Activated naive CD8-positive, alpha-beta T cell (primary cell): ENCODE measurements around the gene CALM1.
"Not testable (repeated sequence)": the region's sequence is repeated elsewhere in the genome, so short reads cannot be mapped to it uniquely, and the experiment has no call there.

ENCODE experiments used
- H3K27ac Mint-ChIP-seq: one replicate; pipeline ENCODE4 v1.8.0; 2021; ENCODE audit warnings: mixed read lengths
- H3K27me3 Mint-ChIP-seq: one replicate; pipeline ENCODE4 v1.8.0; 2021; ENCODE audit warnings: mixed read lengths
- H3K36me3 Mint-ChIP-seq: one replicate; pipeline ENCODE4 v1.8.0; 2021; ENCODE audit warnings: mixed read lengths
- H3K4me1 Mint-ChIP-seq: one replicate; pipeline ENCODE4 v1.8.0; 2021; ENCODE audit warnings: low read depth, mixed read lengths
- H3K4me3 Mint-ChIP-seq: one replicate; pipeline ENCODE4 v1.8.0; 2021; ENCODE audit warnings: mild to moderate bottlenecking, mixed read lengths
- H3K9me3 Mint-ChIP-seq: one replicate; pipeline ENCODE4 v1.8.0; 2021; ENCODE audit warnings: low read depth, mixed read lengths

The CALM1 gene

GRCh38 chr14:90378249-90378648, 18.6 kb upstream of the CALM1 start:
- Mint-ChIP-seq H3K27ac (no peak overlapping the region), H3K4me3 (no peak overlapping the region), H3K27me3 (no peaks in the 10 kb centered on the region), H3K4me1 (peaks cover 7% of the 10 kb centered on the region), H3K9me3 (no peaks in the 10 kb centered on the region), H3K36me3 (no peaks in the 10 kb centered on the region)

GRCh38 chr14:90379106-90379505, 17.7 kb upstream of the CALM1 start:
- peak overlapping the region; percentile 46 for H3K27ac Mint-ChIP-seq

GRCh38 chr14:90381011-90381786, 15.6 kb upstream of the CALM1 start:
- Mint-ChIP-seq H3K27me3 (no peaks in the 10 kb centered on the region), H3K4me1 (peaks cover 27% of the 10 kb centered on the region), H3K4me3 (no peak overlapping the region), H3K9me3 (no peaks in the 10 kb centered on the region), H3K36me3 (no peaks in the 10 kb centered on the region), H3K27ac (no peak overlapping the region)

More at GRCh38 chr14:90379106-90379505, 17.7 kb upstream of the CALM1 start:
- no peak overlapping the region for H3K4me3 Mint-ChIP-seq
- H3K27me3 Mint-ChIP-seq: no peaks in the 10 kb centered on the region
- H3K36me3 Mint-ChIP-seq: no peaks in the 10 kb centered on the region
- peaks cover 11% of the 10 kb centered on the region for H3K4me1 Mint-ChIP-seq
- no peaks in the 10 kb centered on the region for H3K9me3 Mint-ChIP-seq

DNA sequence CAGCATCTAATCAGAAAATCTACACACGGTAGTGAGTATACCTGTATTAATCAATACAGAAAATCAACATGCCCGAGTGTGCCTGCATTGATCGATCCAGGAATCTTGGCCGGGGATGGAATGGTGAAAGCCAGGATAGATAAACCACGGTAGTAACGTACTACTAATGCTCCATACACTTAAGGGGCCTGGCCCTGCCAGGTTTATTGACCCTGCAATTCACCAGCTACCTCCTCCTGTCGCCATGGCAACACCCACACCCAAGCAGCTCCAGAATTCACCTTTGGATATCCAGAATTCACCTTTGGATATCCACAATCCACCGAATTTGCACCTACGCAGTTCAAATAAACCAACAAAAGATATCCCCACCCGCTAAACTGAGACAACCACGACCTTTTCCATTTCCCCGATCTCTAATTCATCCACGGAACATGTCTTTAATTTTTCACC, 14.8 kb upstream of the CALM1 start:
- H3K4me1 Mint-ChIP-seq: peaks cover 31% of the 10 kb centered on the region
- H3K9me3 Mint-ChIP-seq: no peaks in the 10 kb centered on the region
- H3K36me3 Mint-ChIP-seq: no peaks in the 10 kb centered on the region
- H3K27me3 Mint-ChIP-seq: no peaks in the 10 kb centered on the region
- H3K4me3 Mint-ChIP-seq: no peak overlapping the region
- no peak overlapping the region for H3K27ac Mint-ChIP-seq

DNA sequence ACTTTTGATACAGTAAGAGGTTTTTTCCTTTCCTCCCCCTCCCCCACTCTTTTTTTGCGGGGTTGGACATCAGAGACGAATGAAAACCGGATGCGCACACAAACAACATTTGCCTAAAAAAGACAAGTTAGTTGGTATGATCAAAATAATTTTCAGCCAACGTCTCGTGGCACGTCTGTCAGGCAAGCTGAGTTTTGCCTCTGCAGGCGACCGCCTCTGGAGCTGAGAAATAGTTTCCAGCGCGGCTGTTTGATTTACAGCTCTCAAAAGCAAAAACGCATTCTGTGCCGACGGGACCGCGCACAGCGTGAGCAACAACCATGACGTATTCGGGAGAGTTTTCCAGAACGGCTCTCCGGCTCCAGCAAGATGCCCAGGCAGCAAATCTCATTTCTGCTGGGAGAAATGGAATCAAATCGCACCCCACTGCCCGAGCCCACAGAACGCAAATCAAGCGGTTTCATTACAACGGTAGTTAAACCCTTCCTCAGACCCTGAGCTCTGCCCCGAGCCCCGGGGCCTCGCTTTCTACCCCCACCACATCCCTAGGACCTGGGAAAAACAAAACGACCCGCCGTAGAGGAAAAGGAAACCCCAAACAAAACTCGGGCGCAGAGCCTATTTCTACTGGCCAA, 14.2 kb upstream of the CALM1 start:
- Mint-ChIP-seq H3K4me3 (no peak overlapping the region), H3K27me3 (no peaks in the 10 kb centered on the region), H3K4me1 (peaks cover 31% of the 10 kb centered on the region), H3K36me3 (no peaks in the 10 kb centered on the region), H3K9me3 (no peaks in the 10 kb centered on the region), H3K27ac (no peak overlapping the region)

DNA sequence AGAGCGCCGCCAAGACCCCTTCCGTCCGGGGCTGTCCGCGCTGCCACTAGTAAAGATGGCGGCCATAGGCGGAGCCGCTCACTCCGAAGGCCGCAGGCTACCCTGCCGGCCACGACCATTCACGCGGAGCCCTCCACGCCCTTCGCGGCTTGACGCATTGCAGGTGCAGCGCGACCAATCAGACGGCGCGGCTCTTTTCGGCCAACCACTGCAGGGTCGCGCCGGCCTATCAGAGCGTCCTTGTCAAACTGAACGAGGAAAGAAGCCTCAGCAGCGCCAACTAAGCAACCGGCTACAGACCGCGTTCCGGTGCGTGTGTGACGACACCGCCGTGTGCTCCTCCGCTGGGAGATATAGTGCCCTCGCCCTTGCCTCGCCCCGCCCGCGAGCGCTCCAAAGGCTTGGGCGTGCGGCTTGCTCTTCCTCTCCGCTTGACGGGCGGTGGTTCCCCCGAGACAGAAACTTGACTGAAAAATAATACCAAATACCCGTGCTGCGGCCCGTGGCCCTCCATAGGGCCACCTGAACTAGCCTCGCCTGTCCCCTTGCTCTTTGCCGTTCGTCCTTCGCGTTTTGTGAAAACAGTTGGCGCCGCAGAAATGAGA, 13.6 kb upstream of the CALM1 start:
- Mint-ChIP-seq H3K4me3 (no peak overlapping the region), H3K4me1 (peaks cover 31% of the 10 kb centered on the region), H3K36me3 (no peaks in the 10 kb centered on the region), H3K27ac (no peak overlapping the region), H3K27me3 (no peaks in the 10 kb centered on the region), H3K9me3 (no peaks in the 10 kb centered on the region)

DNA sequence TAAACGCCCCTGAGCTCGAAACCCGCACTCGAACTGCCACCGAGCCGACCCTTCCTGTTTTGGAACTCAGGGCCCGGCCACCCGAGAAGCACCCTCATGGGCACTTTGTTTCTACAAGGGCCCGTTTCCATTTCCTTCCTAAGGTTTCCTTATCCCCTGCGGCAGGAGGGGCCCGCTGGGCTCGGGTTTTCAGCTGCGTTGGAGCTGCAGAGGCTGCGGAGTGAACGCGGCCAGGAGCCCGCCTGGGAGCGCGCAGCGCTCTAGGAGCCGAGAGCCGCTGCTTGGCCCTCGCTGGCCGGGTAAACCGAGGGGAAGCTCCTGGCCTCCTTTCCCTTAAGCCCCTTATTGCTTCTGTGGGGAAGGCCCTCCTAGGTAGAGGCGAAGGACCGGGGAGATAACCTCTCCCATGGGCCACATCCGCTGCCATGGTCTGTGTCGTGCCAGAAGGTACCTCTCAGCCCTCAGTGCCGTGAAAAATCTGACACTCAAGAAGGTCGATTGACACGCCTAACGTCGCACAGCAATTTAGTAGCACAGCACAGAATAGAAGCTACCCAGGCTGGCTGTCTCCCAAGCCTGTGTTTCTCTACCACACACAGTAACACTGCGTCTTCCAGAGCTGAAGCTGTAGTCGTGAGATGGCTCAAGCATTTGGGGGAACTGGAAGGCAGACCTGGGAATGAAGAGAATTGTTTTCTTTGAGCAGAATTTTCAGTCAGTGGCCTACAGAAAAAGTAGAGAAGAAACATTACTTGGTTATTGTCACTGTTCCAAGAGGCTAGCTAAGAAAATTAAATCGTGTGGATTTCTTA, 12.9 kb upstream of the CALM1 start:
- Mint-ChIP-seq H3K36me3 (no peaks in the 10 kb centered on the region), H3K4me1 (peaks cover 38% of the 10 kb centered on the region), H3K27me3 (no peaks in the 10 kb centered on the region), H3K4me3 (no peak overlapping the region), H3K27ac (no peak overlapping the region), H3K9me3 (no peaks in the 10 kb centered on the region)

GRCh38 chr14:90384543-90384911, 12.3 kb upstream of the CALM1 start:
- Mint-ChIP-seq H3K27me3 (no peaks in the 10 kb centered on the region), H3K4me1 (peaks cover 41% of the 10 kb centered on the region), H3K4me3 (no peak overlapping the region), H3K36me3 (no peaks in the 10 kb centered on the region), H3K27ac (no peak overlapping the region), H3K9me3 (no peaks in the 10 kb centered on the region)

- H3K9me3 Mint-ChIP-seq: no peaks in the 10 kb centered on the region
- peaks cover 39% of the 10 kb centered on the region for H3K4me1 Mint-ChIP-seq
- H3K27ac Mint-ChIP-seq: peak overlapping the region; percentile 82
- no peaks in the 10 kb centered on the region for H3K36me3 Mint-ChIP-seq
- H3K4me3 Mint-ChIP-seq: no peak overlapping the region
- H3K27me3 Mint-ChIP-seq: no peaks in the 10 kb centered on the region
Measured at GRCh38 chr14:90386321-90386720, 10.5 kb upstream of the CALM1 start.

GRCh38 chr14:90387206-90387760, 9.5 kb upstream of the CALM1 start:
- no peak overlapping the region for H3K4me3 Mint-ChIP-seq
- H3K27me3 Mint-ChIP-seq: no peaks in the 10 kb centered on the region
- no peaks in the 10 kb centered on the region for H3K36me3 Mint-ChIP-seq
- H3K27ac Mint-ChIP-seq: no peak overlapping the region
- peaks cover 39% of the 10 kb centered on the region for H3K4me1 Mint-ChIP-seq
- no peaks in the 10 kb centered on the region for H3K9me3 Mint-ChIP-seq

- Mint-ChIP-seq H3K4me3 (no peak overlapping the region), H3K4me1 (peaks cover 39% of the 10 kb centered on the region), H3K27ac (peak overlapping the region; percentile 75), H3K27me3 (no peaks in the 10 kb centered on the region), H3K9me3 (no peaks in the 10 kb centered on the region), H3K36me3 (no peaks in the 10 kb centered on the region)
Measured at GRCh38 chr14:90388437-90388836, 8.4 kb upstream of the CALM1 start.

DNA sequence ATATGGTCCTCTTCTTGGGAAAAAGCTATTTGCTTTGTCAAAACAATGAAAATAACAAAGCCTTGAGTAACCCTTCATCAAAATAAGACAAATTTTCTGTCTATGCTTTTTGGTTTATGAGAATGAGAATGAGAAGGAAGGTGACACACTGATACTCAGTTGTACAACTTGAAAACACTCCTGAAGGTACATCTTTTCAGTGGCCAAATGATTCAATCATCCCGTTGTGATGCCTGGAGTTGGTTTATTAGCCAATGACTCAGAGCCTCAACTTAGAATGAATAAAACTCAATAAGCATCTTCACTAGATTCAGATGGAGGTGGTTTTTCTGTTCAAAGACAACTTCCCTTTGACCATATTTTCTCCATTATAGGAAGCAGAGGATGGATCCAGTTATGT, 7.8 kb upstream of the CALM1 start:
- no peak overlapping the region for H3K4me3 Mint-ChIP-seq
- peak overlapping the region; percentile 75 for H3K27ac Mint-ChIP-seq
- no peaks in the 10 kb centered on the region for H3K9me3 Mint-ChIP-seq
- H3K36me3 Mint-ChIP-seq: no peaks in the 10 kb centered on the region
- no peaks in the 10 kb centered on the region for H3K27me3 Mint-ChIP-seq
- H3K4me1 Mint-ChIP-seq: peaks cover 37% of the 10 kb centered on the region

DNA sequence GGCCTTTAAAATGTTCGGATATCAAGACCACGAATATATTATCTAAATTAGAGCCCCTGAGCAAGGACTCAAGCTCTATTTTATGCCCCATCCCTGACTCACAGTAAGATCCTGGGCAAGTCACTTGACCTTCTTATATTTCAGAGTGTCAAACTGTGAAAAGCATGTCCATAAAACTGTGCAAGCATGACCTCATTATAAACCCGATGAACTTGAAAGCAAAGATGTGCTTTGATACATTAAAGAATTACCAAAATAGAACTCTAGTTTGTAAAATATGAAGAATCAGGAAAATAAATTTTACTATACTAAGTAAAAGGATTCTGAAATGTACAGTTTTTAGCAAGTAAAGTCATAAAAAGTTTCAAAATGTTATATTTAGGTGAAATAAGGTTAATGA, 2.9 kb upstream of the CALM1 start:
- Mint-ChIP-seq H3K27me3 (no peaks in the 10 kb centered on the region), H3K36me3 (no peaks in the 10 kb centered on the region), H3K27ac (no peak overlapping the region), H3K4me3 (no peak overlapping the region), H3K4me1 (peaks cover 16% of the 10 kb centered on the region), H3K9me3 (no peaks in the 10 kb centered on the region)

DNA sequence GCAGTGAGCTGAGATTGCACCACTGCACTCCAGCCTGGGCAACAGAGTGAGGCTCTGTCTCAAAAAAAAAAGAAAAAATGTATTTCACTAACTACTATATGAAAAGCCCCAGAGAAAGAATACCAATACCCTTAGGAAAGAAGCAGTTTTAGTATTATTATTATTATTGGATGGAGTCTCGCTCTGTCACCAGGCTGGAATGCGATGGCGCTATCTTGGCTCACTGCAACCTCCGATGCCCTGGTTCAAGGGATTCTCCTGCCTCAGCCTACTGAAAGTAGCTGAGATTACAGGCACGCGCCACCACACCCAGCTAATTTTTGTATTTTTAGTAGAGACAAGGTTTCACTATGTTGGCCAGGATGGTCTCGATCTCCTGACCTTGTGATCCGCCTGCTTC, 2.0 kb upstream of the CALM1 start:
- not testable (repeated sequence) for H3K36me3 Mint-ChIP-seq, H3K27me3 Mint-ChIP-seq, H3K4me3 Mint-ChIP-seq, H3K27ac Mint-ChIP-seq, H3K9me3 Mint-ChIP-seq
- peaks cover 18% of the 10 kb centered on the region for H3K4me1 Mint-ChIP-seq
